H1 (cell line): Measurements from ENCODE around the gene ASCC3. TPM values are rescaled to one million over a fixed set of nuclear protein-coding genes. Genes with fewer than 3 reads are reported as not detected.

ENCODE experiments used
- CEBPB ChIP-seq: IDR thresholded peaks from 2 replicates; pipeline ENCODE4 v1.6.1; 2012; ENCODE audit warnings: low read depth, low read length
- TEAD4 ChIP-seq: IDR thresholded peaks from 2 replicates; pipeline ENCODE4 v1.6.1; 2012; ENCODE audit warnings: low read depth, low read length, inconsistent platforms, mixed read lengths
- polyA plus RNA-seq, 7 experiments: library from polyadenylated mRNA; depleted of rRNA in 3 of 7; stranded (reverse) in 5 of 7; unstranded in 2 of 7; fragments of >200 nt in 5 of 7; fragments of 200-250 nt in 2 of 7; gene quantifications; 1 replicate in 5 of 7; 2 replicates in 1 of 7; 4 replicates in 1 of 7; pipeline versions ENCODE4 v1.2.1 to v1.2.3, GENCODE V29; 2011 to 2013; ENCODE audit warnings: missing spikeins in 2 of 7, mixed read lengths in 2 of 7
- total RNA-seq: library from RNA; stranded (reverse); fragmentation: NEBNext Ultra II Directional; extraction: Animal tissue kit (Norgen Biotek cat#: 25700); gene quantifications from 2 replicates; pipeline ENCODE4 v1.2.1, GENCODE V29; 2021

ASCC3 gene
- total and polyA plus RNA-seq, 2 of the 8 experiments (the other 6 are each of a cell fraction or from before 2014, with no cell fraction given): 37.5 to 77.8 TPM

- TF ChIP-seq CEBPB (no peak), TEAD4 (no peak)
- TF ChIP-seq, all 59 proteins: peak for 0
These were observed 393.5 kb downstream of the ASCC3 start (continued) for GRCh38 chr6:100487638-100488037.
